ENCODE results near the gene FAM83C. TPM values are rescaled to one million over a fixed set of nuclear protein-coding genes. Genes with fewer than 3 reads are reported as not detected.
A peak's percentile ranks its signal among the peaks of the same experiment; 100 is the strongest.

Gene FAM83C
- total RNA-seq, 4 donors from 2014 or later: 29.5 to 55.3 (median 38.2) TPM

DNA sequence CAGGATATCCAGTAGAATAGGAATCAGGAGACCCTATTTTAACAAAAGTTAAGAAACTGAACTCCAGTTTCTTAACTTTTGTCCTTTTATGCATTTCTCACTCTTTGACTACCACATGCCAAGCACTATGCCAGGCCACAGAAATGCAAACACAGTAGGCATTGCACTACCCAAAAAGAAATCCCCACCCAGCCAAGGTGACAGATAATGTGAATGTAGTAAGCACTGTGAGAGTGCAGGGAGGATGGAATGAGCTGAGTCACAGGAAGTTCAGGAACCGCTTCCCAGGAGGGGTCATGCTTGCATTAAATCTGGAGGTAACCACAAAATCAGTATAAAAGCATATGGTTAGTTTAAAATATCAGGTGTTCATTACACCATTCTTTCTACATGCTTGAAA is 20.1 kb upstream of the FAM83C start:
- WGBS, 2 donors: 45 to 50% methylated on average over 1 of the region's 1 CpG
- Histone ChIP-seq H3K36me3 (no peaks in the 10 kb centered on the region), H3K4me3 (no peak overlapping the region), H3K27me3 (no peaks in the 10 kb centered on the region), H3K9me3 (no peaks in the 10 kb centered on the region), H3K27ac (peak overlapping the region in 3 of 4 donors; percentile 35 to 61 (median 54)), H3K4me1 (peaks cover 14 to 51% (median 15%) of the 10 kb centered on the region in 3 donors)
- TF ChIP-seq, protein P1, sequence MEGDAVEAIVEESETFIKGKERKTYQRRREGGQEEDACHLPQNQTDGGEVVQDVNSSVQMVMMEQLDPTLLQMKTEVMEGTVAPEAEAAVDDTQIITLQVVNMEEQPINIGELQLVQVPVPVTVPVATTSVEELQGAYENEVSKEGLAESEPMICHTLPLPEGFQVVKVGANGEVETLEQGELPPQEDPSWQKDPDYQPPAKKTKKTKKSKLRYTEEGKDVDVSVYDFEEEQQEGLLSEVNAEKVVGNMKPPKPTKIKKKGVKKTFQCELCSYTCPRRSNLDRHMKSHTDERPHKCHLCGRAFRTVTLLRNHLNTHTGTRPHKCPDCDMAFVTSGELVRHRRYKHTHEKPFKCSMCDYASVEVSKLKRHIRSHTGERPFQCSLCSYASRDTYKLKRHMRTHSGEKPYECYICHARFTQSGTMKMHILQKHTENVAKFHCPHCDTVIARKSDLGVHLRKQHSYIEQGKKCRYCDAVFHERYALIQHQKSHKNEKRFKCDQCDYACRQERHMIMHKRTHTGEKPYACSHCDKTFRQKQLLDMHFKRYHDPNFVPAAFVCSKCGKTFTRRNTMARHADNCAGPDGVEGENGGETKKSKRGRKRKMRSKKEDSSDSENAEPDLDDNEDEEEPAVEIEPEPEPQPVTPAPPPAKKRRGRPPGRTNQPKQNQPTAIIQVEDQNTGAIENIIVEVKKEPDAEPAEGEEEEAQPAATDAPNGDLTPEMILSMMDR (IDR thresholded peaks at IDR 0.05): no peak
- TF ChIP-seq POLR2A (IDR thresholded peaks at IDR 0.05): no peak
- intact Hi-C loops (cut with DNase I): no loop called here
- DNase-seq: no peak

- Histone ChIP-seq H3K4me3 (no peak overlapping the region), H3K27me3 (no peaks in the 10 kb centered on the region), H3K36me3 (no peaks in the 10 kb centered on the region), H3K9me3 (no peaks in the 10 kb centered on the region), H3K27ac (peak overlapping the region in 3 of 4 donors; percentile 35 to 61 (median 54)), H3K4me1 (peaks cover 19 to 51% (median 20%) of the 10 kb centered on the region in 3 donors)
- DNase-seq: no peak
- WGBS, 2 donors: 84 to 88% methylated on average over 5 of the region's 5 CpGs
- TF ChIP-seq, protein P1 (IDR thresholded peaks at IDR 0.05): no peak
- TF ChIP-seq POLR2A (IDR thresholded peaks at IDR 0.05): no peak
- intact Hi-C loops (cut with DNase I): no loop called here
Observed at GRCh38 chr20:35311822-35312221, 19.6 kb upstream of the FAM83C start.

GRCh38 chr20:35311409-35311808 is 19.2 kb upstream of the FAM83C start:
- 36 to 73% methylated on average over 2 of the region's 2 CpGs for WGBS, 2 donors
- H3K9me3 ChIP-seq: no peaks in the 10 kb centered on the region
- TF ChIP-seq, protein P1 (IDR thresholded peaks at IDR 0.05): no peak
- TF ChIP-seq POLR2A (IDR thresholded peaks at IDR 0.05): no peak
- H3K4me1 ChIP-seq: peaks cover 23 to 55% (median 24%) of the 10 kb centered on the region in 3 donors
- intact Hi-C loops (cut with DNase I): no loop called here
- peak overlapping the region in 3 of 4 donors; percentile 48 to 61 (median 54) for H3K27ac ChIP-seq
- H3K36me3 ChIP-seq: no peaks in the 10 kb centered on the region
- H3K4me3 ChIP-seq: no peak overlapping the region
- DNase-seq: no peak
- H3K27me3 ChIP-seq: no peaks in the 10 kb centered on the region

DNA sequence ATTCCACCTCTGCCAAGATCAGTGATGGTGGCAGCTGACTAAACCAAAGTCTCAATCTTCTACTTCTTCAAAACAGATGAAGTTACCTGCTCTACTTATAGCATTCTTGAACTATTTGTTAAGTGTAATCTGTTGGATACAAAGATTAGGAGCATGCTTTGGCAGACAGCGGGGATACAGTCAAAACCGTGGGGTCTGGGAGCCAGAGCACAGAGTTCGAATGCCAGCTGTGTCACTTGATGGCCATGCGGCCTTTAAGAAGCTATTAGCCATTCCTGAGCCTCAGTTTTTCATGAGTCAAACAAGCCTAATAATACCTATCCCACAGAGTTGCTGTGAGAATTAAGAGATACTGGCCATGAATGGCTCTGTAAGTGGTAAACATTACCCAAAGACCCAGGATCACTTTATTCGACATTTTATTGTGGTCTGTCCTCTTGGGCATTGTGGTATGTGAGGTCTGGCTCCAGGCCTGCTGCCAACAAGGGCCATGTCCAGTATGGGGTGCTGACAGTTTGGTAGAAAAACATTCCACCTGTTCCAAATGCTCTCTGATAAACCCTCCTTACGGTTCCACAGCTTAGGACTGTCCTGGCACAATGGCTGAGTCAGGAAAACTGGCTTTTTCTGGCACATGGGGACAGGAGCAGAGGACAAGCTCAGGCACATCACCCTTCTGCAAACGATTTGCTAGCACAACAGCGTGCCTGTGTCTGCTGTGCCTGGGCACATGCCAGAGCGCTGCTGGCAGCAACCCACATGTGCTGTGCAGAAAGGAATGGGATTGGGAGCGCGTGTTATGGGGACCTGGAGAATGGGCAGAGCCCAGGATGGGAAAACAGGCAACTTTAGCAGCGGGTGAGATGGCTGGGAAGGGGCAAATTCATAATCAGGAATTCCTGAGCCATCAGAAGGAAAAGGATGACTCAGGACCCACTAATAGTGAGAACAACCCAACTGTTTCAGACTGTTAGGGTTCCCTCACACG is 15.7 kb upstream of the FAM83C start:
- TF ChIP-seq POLR2A (IDR thresholded peaks at IDR 0.05): no peak
- TF ChIP-seq, protein P1 (IDR thresholded peaks at IDR 0.05): no peak
- WGBS, 2 donors: 37 to 46% methylated on average over 12 to 13 of the region's 13 CpGs
- Histone ChIP-seq H3K4me3 (no peak overlapping the region), H3K9me3 (no peaks in the 10 kb centered on the region), H3K27me3 (no peaks in the 10 kb centered on the region), H3K27ac (peak overlapping the region; percentile 87 to 90 (median 88)), H3K4me1 (peaks cover 50 to 86% (median 50%) of the 10 kb centered on the region in 3 donors), H3K36me3 (no peaks in the 10 kb centered on the region)
- no peak for DNase-seq
- intact Hi-C loops (cut with DNase I): no loop called here

DNA sequence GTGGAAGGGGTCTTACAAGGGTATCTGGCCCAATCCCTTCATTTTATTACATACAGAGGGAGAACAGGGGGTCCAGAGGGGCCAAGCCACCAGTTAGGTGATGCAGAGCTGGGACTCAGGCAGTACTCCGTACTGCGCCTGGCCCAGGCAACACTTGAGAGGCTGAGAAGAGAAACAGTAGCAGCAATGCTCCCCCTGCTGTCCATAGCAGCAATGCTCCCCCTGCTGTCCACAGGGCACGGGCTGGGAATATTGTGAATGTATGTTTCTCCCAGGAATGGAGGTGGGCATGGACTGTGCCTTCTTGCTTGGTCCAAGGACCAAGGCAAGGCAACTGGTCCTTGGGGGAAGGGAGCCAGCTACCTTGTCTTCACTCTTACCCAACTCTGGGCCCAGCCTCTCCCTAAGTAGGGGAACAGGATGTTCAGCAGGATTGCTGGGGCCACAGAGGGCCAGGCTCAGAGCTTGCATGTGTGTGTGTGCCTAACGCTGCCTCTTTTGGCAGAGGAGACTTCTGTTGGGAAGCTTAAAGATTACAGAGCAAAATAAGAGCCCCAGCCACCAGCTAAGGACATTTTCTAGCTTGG is 14.8 kb upstream of the FAM83C start:
- Histone ChIP-seq H3K4me3 (no peak overlapping the region), H3K36me3 (no peaks in the 10 kb centered on the region), H3K27ac (peak overlapping the region; percentile 87 to 90 (median 88)), H3K27me3 (no peaks in the 10 kb centered on the region), H3K9me3 (no peaks in the 10 kb centered on the region), H3K4me1 (peaks cover 50 to 84% (median 50%) of the 10 kb centered on the region in 3 donors)
- 0 to 37% methylated on average over 1 to 3 of the region's 4 CpGs for WGBS, 2 donors
- intact Hi-C loops (cut with DNase I): no loop called here
- TF ChIP-seq, protein P1 (IDR thresholded peaks at IDR 0.05): peak in 5 of 6 experiments; percentile 37 to 58 (median 41)
- TF ChIP-seq POLR2A (IDR thresholded peaks at IDR 0.05): peak in 1 of 4 donors; percentile 29
- no peak for DNase-seq
